ENCODE data around the gene TCAP. TPM values are rescaled to one million over a fixed set of nuclear protein-coding genes. Genes with fewer than 3 reads are reported as not detected.

Gene TCAP
- total RNA-seq, 1 experiment from 2014 or later = 2.1 TPM

- Histone ChIP-seq H3K4me2 (ENCODE audit: insufficient read depth, insufficient read length, low read length) (no peak overlapping the region), H3K18ac (ENCODE audit: insufficient read length, low read depth, low read length) (no peak overlapping the region), H3K79me2 (ENCODE audit: insufficient read depth, low read length) (no peaks in the 10 kb centered on the region), H3K14ac (ENCODE audit: insufficient read depth, low read length) (no peak overlapping the region), H3K23me2 (ENCODE audit: insufficient read length, low read depth, low read length, poor library complexity, severe bottlenecking) (no peaks in the 10 kb centered on the region), H3K4me1 (ENCODE audit: insufficient read depth, low read length) (no peaks in the 10 kb centered on the region; the same call in 1 of the 2 replicates), H4K8ac (replicated peaks; ENCODE audit: insufficient read length, low read depth, low read length) (no peak overlapping the region), H3K23ac (ENCODE audit: insufficient read length, low read depth, low read length) (no peak overlapping the region), H2BK15ac (ENCODE audit: low read depth, low read length) (no peak overlapping the region), H2BK20ac (ENCODE audit: low read depth, low read length, poor library complexity, severe bottlenecking) (no peak overlapping the region), H3K79me1 (ENCODE audit: insufficient read depth, low read depth, low read length, poor library complexity, severe bottlenecking) (no peaks in the 10 kb centered on the region), H2BK120ac (ENCODE audit: low read depth, low read length, poor library complexity, severe bottlenecking) (no peak overlapping the region), H4K5ac (ENCODE audit: insufficient read length, low read depth, low read length) (no peak overlapping the region), H3K9ac (ENCODE audit: extremely low read depth, insufficient read length, low read length) (no peak overlapping the region), H2BK12ac (ENCODE audit: insufficient read length, low read depth, low read length) (no peak overlapping the region), H3T11ph (ENCODE audit: low read length) (no peak overlapping the region), H2AK5ac (ENCODE audit: insufficient read length, low read length) (no peak overlapping the region), H2AFZ (ENCODE audit: low read length) (no peak overlapping the region), H4K91ac (ENCODE audit: insufficient read length, low read depth, low read length) (no peak overlapping the region), H3K27ac (ENCODE audit: insufficient read length, low read depth, low read length) (no peak overlapping the region), H4K20me1 (ENCODE audit: control insufficient read depth, insufficient read depth, insufficient read length) (no peaks in the 10 kb centered on the region), H2BK5ac (ENCODE audit: insufficient read length, low read length) (no peak overlapping the region), H3K56ac (ENCODE audit: insufficient read length, low read depth, low read length) (no peak overlapping the region), H3K4ac (ENCODE audit: low read depth, low read length) (no peak overlapping the region), H3K27me3 (ENCODE audit: insufficient read depth, low read length) (no peaks in the 10 kb centered on the region), H3K9me3 (ENCODE audit: control insufficient read depth, low read depth, low read length) (no peaks in the 10 kb centered on the region)
- no peaks in the 10 kb centered on the region for H3K27me3 Mint-ChIP-seq (ENCODE audit: low read depth)
- TF ChIP-seq CTCF (conservative IDR thresholded peaks at IDR 0.05) = no peak
- H3K9me3 Mint-ChIP-seq = no peaks in the 10 kb centered on the region
- no peak overlapping the region; a peak in 1 of 7 replicates for H3K27ac Mint-ChIP-seq
- no peak for DNase-seq
- no peak overlapping the region for H3K4me3 Mint-ChIP-seq
- no CpG with 5 or more reads among the region's 11 CpGs for WGBS (ENCODE audit: extremely low coverage, insufficient read length, low lambda C conversion rate)
- H3K4me1 Mint-ChIP-seq = peaks cover 6 to 44% of the 10 kb centered on the region in 2 experiments
- H3K36me3 Mint-ChIP-seq (ENCODE audit: insufficient read depth in 1 of 3, low read depth in 3 of 3) = peaks cover 6 to 40% (median 11%) of the 10 kb centered on the region in 3 experiments; a peak in 6 of 7 replicates
These were observed 6.8 kb upstream of the TCAP start for GRCh38 chr17:39658346-39658745.
